Kidney (tissue), 14 donors: ENCODE data around the gene B3GLCT. TPM values are rescaled to one million over a fixed set of nuclear protein-coding genes. Genes with fewer than 3 reads are reported as not detected.

ENCODE experiments used
- DNase-seq, 5 donors: peaks; one replicate each; pipeline ENCODE4 v3.0.0-alpha.2; 2013 to 2020
- FAIRE-seq: peaks from 2 replicates; lab custom pipeline; 2012; peaks lifted over from hg19 to GRCh38; lab: Jason Lieb, UNC
- H3K27ac ChIP-seq, 2 donors: one replicate each; pipeline ENCODE4 v1.7.0; 2013; ENCODE audit warnings: low read depth in 2 of 2, low read length in 2 of 2, inconsistent platforms in 1 of 2
- H3K27me3 ChIP-seq: one replicate; pipeline ENCODE4 v1.7.1; 2013; ENCODE audit warnings: low read length, inconsistent platforms; ENCODE audit not compliant: control insufficient read depth, insufficient read depth
- H3K36me3 ChIP-seq, 3 donors: one replicate each; pipeline versions ENCODE4 v1.7.0 to v1.7.1; 2013; ENCODE audit warnings: low read length in 3 of 3, control low read depth in 1 of 3, inconsistent platforms in 1 of 3; ENCODE audit not compliant: insufficient read depth in 3 of 3, control insufficient read depth in 2 of 3
- H3K4me1 ChIP-seq, 3 donors: one replicate each; pipeline versions ENCODE4 v1.7.0 to v1.7.1; 2013; ENCODE audit warnings: low read length in 3 of 3, inconsistent platforms in 1 of 3, low read depth in 1 of 3; ENCODE audit not compliant: control insufficient read depth in 2 of 3, insufficient read depth in 2 of 3
- H3K4me3 ChIP-seq, 3 donors: one replicate each; pipeline versions ENCODE4 v1.7.0 to v1.8.1; 2013; ENCODE audit warnings: low read length in 3 of 3, control low read depth in 1 of 3, inconsistent platforms in 1 of 3
- H3K9ac ChIP-seq, 3 donors: one replicate each; pipeline versions ENCODE4 v1.7.0 to v1.7.1; 2013; ENCODE audit warnings: low read length in 3 of 3, control low read depth in 1 of 3, inconsistent platforms in 1 of 3
- H3K9me3 ChIP-seq, 3 donors: one replicate each; pipeline versions ENCODE4 v1.7.0 to v1.7.1; 2013; ENCODE audit warnings: low read length in 3 of 3, control low read depth in 1 of 3, inconsistent platforms in 1 of 3; ENCODE audit not compliant: control insufficient read depth in 2 of 3, insufficient read depth in 1 of 3
- CTCF ChIP-seq: IDR thresholded peaks from 3 replicates; pipeline ENCODE4 v1.5.1; 2012; ENCODE audit warnings: mild to moderate bottlenecking, moderate library complexity, borderline replicate concordance; ENCODE audit not compliant: insufficient read depth; ENCODE audit errors: extremely low read depth
- intact Hi-C: fragments of 100-400 bp; cut with DNase I; formaldehyde crosslinking; loops from one replicate; pipeline ENCODE4 v1.11.1; 2022
- polyA plus RNA-seq: library from polyadenylated mRNA; stranded (reverse); fragments of 350-450 nt; fragmentation: Illumina TruSeq; extraction: RNeasy Lipid Tissue Mini Kit (QIAGEN cat#74804); gene quantifications from one replicate; pipeline ENCODE4 v1.2.3, GENCODE V29; 2014; ENCODE audit warnings: low read depth, low replicate concordance; ENCODE audit not compliant: insufficient read depth
- total RNA-seq: library from RNA; stranded (reverse); fragmentation: NEBNext Ultra II Directional; extraction: Animal tissue kit (Norgen Biotek cat#: 25700); gene quantifications from one replicate; pipeline ENCODE4 v1.2.1, GENCODE V29; 2021
- donor health status: control.
- donor health status: control.
- donor health status: control.
- donor health status: control.
- donor health status: control.
- donor health status: DM: yes; HTN: yes; CAD: no.
- donor health status: Normal renal cell carcinoma (clear cell type).

B3GLCT gene
- total and polyA plus RNA-seq, 2 donors from 2014 or later, result 5.9 to 7.7 TPM

- Histone ChIP-seq H3K9me3 (peaks cover 0 to 14% (median 4%) of the 10 kb centered on the region in 3 donors), H3K9ac (no peak overlapping the region), H3K4me1 (no peaks in the 10 kb centered on the region), H3K4me3 (no peak overlapping the region), H3K36me3 (no peaks in the 10 kb centered on the region), H3K27me3 (no peaks in the 10 kb centered on the region), H3K27ac (no peak overlapping the region)
- no peak for TF ChIP-seq CTCF
- intact Hi-C loops, result no loop called here
- FAIRE-seq (no peak), DNase-seq (no peak)
Measured at GRCh38 chr13:31361673-31362072, 161.9 kb downstream of the B3GLCT start.

GRCh38 chr13:31365630-31366029 lies 165.9 kb downstream of the B3GLCT start:
- intact Hi-C loops, result no loop called here
- Histone ChIP-seq H3K27ac (no peak overlapping the region), H3K36me3 (no peaks in the 10 kb centered on the region), H3K9ac (no peak overlapping the region), H3K4me1 (no peaks in the 10 kb centered on the region), H3K9me3 (peaks cover 0 to 16% (median 9%) of the 10 kb centered on the region in 3 donors), H3K27me3 (no peaks in the 10 kb centered on the region), H3K4me3 (no peak overlapping the region)
- TF ChIP-seq CTCF, result no peak
- no peak for DNase-seq
- no peak for FAIRE-seq

GRCh38 chr13:31367410-31367809 lies 167.6 kb downstream of the B3GLCT start:
- TF ChIP-seq CTCF, result no peak
- intact Hi-C loops, result no loop called here
- Histone ChIP-seq H3K9ac (no peak overlapping the region), H3K4me3 (no peak overlapping the region), H3K27ac (no peak overlapping the region), H3K4me1 (no peaks in the 10 kb centered on the region), H3K36me3 (no peaks in the 10 kb centered on the region), H3K9me3 (peaks cover 0 to 16% (median 9%) of the 10 kb centered on the region in 3 donors), H3K27me3 (no peaks in the 10 kb centered on the region)
- DNase-seq, result no peak
- FAIRE-seq, result no peak

GRCh38 chr13:31369213-31369612 lies 169.4 kb downstream of the B3GLCT start:
- H3K9ac ChIP-seq, result no peak overlapping the region
- H3K36me3 ChIP-seq, result no peaks in the 10 kb centered on the region
- TF ChIP-seq CTCF, result no peak
- FAIRE-seq (no peak), DNase-seq (no peak)
- no peak overlapping the region for H3K4me3 ChIP-seq
- H3K9me3 ChIP-seq, result peaks cover 0 to 16% (median 9%) of the 10 kb centered on the region in 3 donors
- no peaks in the 10 kb centered on the region for H3K4me1 ChIP-seq
- intact Hi-C loops, result no loop called here
- no peak overlapping the region for H3K27ac ChIP-seq
- no peaks in the 10 kb centered on the region for H3K27me3 ChIP-seq
